ENCODE measurements around the gene AGAP9.
"Not testable (repeated sequence)": the region's sequence is repeated elsewhere in the genome, so short reads cannot be mapped to it uniquely, and the experiment has no call there.

AGAP9 gene

DNA sequence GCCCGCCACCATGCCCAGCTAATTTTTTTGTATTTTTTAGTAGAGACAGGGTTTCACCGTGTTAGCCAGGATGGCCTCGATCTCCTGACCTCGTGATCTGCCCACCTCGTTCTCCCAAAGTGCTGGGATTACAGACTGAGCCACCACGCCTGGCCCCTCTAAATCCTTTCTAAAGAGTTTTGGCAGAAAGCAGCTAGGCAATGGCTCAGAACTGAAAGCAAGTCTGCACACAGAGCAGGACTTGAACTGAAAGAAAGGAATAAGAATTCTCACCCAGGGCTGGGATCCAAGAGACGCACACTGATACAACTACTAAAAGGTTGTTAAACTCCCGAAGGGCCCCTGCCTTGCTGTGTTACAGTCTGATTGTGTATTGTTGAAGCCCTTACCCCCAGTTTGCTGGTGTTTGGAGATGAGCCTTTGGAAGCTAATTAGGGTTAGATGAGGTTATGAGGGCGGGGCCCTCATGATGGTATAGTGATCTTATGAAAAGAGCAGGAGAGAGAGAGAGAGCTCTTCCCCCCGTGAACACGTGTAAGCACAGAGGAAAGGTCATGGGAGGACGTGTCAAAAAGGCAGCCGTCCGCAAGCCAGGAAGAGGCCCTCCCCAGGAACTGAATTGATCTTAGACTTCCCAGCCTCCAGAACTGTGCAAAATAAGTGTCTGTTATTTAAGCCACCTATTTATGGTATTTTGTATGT, 58.1 kb downstream of the AGAP9 start:
- H3K36me3 ChIP-seq (replicated peaks; ENCODE audit: low read depth, low read length); H3K4me2 ChIP-seq (ENCODE audit: low read length); H3K9ac ChIP-seq (ENCODE audit: low read length); H3K9me3 ChIP-seq (ENCODE audit: insufficient read depth, low read length); H3K4me3 ChIP-seq (ENCODE audit: low read length); H3K27me3 ChIP-seq (ENCODE audit: low read depth, low read length); H3K4me1 ChIP-seq (ENCODE audit: low read length); H3K79me2 ChIP-seq (ENCODE audit: low read length); H2AFZ ChIP-seq (ENCODE audit: low read depth, low read length); H3K27ac ChIP-seq (ENCODE audit: low read length); H4K20me1 ChIP-seq (ENCODE audit: insufficient read depth, low read length): not testable (repeated sequence)

- H3K4me3 ChIP-seq (ENCODE audit: low read length); H4K20me1 ChIP-seq (ENCODE audit: insufficient read depth, low read length); H3K4me1 ChIP-seq (ENCODE audit: low read length); H3K4me2 ChIP-seq (ENCODE audit: low read length); H3K36me3 ChIP-seq (replicated peaks; ENCODE audit: low read depth, low read length); H3K27ac ChIP-seq (ENCODE audit: low read length); H2AFZ ChIP-seq (ENCODE audit: low read depth, low read length); H3K9me3 ChIP-seq (ENCODE audit: insufficient read depth, low read length); H3K9ac ChIP-seq (ENCODE audit: low read length); H3K27me3 ChIP-seq (ENCODE audit: low read depth, low read length); H3K79me2 ChIP-seq (ENCODE audit: low read length): not testable (repeated sequence)
These were observed 60.7 kb downstream of the AGAP9 start for GRCh38 chr10:47462577-47463358.

DNA sequence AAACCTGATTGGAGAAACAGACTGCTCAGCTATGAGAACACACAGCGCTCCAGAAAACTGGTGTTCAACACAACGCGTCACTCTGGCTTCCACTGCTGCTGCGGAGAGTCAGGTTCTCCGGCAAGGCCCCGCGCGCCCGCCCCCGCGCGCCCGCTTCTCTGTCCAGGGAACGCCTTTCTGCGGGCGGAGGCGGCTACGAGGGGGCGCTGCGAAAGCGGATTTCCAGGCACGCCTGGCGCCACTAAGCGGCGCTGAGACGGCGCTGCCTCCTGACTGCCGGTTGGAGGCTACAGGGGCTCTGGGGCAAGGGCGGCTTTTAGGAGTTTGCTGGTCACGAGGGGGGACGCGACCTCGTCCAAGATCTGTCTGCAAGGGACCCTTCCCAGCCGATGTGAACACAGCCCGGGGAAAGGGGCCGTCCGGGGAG, 62.2 kb downstream of the AGAP9 start:
- not testable (repeated sequence) for H3K36me3 ChIP-seq (replicated peaks; ENCODE audit: low read depth, low read length); H3K9ac ChIP-seq (ENCODE audit: low read length); H3K27me3 ChIP-seq (ENCODE audit: low read depth, low read length); H3K27ac ChIP-seq (ENCODE audit: low read length); H2AFZ ChIP-seq (ENCODE audit: low read depth, low read length); H3K79me2 ChIP-seq (ENCODE audit: low read length); H3K9me3 ChIP-seq (ENCODE audit: insufficient read depth, low read length); H4K20me1 ChIP-seq (ENCODE audit: insufficient read depth, low read length); H3K4me1 ChIP-seq (ENCODE audit: low read length)
- peak overlapping the region; percentile 56; the same call in 1 of the 2 replicates for H3K4me3 ChIP-seq (ENCODE audit: low read length)
- peak; percentile 25 for TF ChIP-seq CTCF (IDR thresholded peaks at IDR 0.05; ENCODE audit: low read depth, low read length)
- H3K4me2 ChIP-seq (ENCODE audit: low read length), result peak overlapping the region; percentile 43

- H3K9me3 ChIP-seq (ENCODE audit: insufficient read depth, low read length), result no peaks in the 10 kb centered on the region
- no peak overlapping the region for H3K27ac ChIP-seq (ENCODE audit: low read length)
- H3K9ac ChIP-seq (ENCODE audit: low read length), result no peak overlapping the region
- H2AFZ ChIP-seq (ENCODE audit: low read depth, low read length), result no peak overlapping the region
- H3K36me3 ChIP-seq (replicated peaks; ENCODE audit: low read depth, low read length), result no peaks in the 10 kb centered on the region
- no peaks in the 10 kb centered on the region for H3K4me1 ChIP-seq (ENCODE audit: low read length)
- H4K20me1 ChIP-seq (ENCODE audit: insufficient read depth, low read length), result no peaks in the 10 kb centered on the region
- H3K79me2 ChIP-seq (ENCODE audit: low read length), result no peaks in the 10 kb centered on the region
- TF ChIP-seq EZH2phosphoT487 (IDR thresholded peaks at IDR 0.05; ENCODE audit: low read depth) (no peak), CTCF (IDR thresholded peaks at IDR 0.05; ENCODE audit: low read depth, low read length) (no peak)
- no peak overlapping the region for H3K4me3 ChIP-seq (ENCODE audit: low read length)
- H3K4me2 ChIP-seq (ENCODE audit: low read length), result no peak overlapping the region
- no peaks in the 10 kb centered on the region for H3K27me3 ChIP-seq (ENCODE audit: low read depth, low read length)
These were observed 64.8 kb downstream of the AGAP9 start for GRCh38 chr10:47458466-47459154.

- Histone ChIP-seq H3K9me3 (ENCODE audit: insufficient read depth, low read length) (no peaks in the 10 kb centered on the region), H3K4me3 (ENCODE audit: low read length) (no peak overlapping the region), H4K20me1 (ENCODE audit: insufficient read depth, low read length) (no peaks in the 10 kb centered on the region), H3K4me1 (ENCODE audit: low read length) (no peaks in the 10 kb centered on the region), H3K27ac (ENCODE audit: low read length) (no peak overlapping the region), H3K4me2 (ENCODE audit: low read length) (no peak overlapping the region), H2AFZ (ENCODE audit: low read depth, low read length) (no peak overlapping the region), H3K79me2 (ENCODE audit: low read length) (no peaks in the 10 kb centered on the region), H3K9ac (ENCODE audit: low read length) (no peak overlapping the region), H3K27me3 (ENCODE audit: low read depth, low read length) (no peaks in the 10 kb centered on the region), H3K36me3 (replicated peaks; ENCODE audit: low read depth, low read length) (no peaks in the 10 kb centered on the region)
- no peak for TF ChIP-seq EZH2phosphoT487 (IDR thresholded peaks at IDR 0.05; ENCODE audit: low read depth)
- TF ChIP-seq CTCF (IDR thresholded peaks at IDR 0.05; ENCODE audit: low read depth, low read length), result no peak
These were observed 65.6 kb downstream of the AGAP9 start for GRCh38 chr10:47457826-47458225.

Measured in OCI-LY3 (cell line).